HEK293 (cell line): ENCODE data around the gene VPS9D1.

Experiments used
- CTCF ChIA-PET: fragments of 350-600 bp; formaldehyde crosslinking; extraction: SDS; loops from one replicate; lab custom pipeline; 2021; ENCODE audit warnings: antibody characterized with exemption; lab: Yijun Ruan, JAX
- POLR2A ChIA-PET: fragments of 300-600 bp; formaldehyde crosslinking; extraction: SDS; loops from one replicate; lab custom pipeline; 2020; ENCODE audit warnings: antibody characterized with exemption, inconsistent platforms; lab: Yijun Ruan, JAX
- H3K27ac ChIP-seq: fragments of 200-500 bp; sonication (Bioruptor generic); 2 replicates; pipeline ENCODE4 v1.5.1; 2014; ENCODE audit warnings: low read depth, low read length, control low read depth, inconsistent platforms; ENCODE audit errors: extremely low read depth
- H3K36me3 ChIP-seq, 2 experiments: fragments of 200-500 bp in 1 of 2; sonication (Bioruptor generic) in 1 of 2; 1 replicate in 1 of 2; 2 replicates in 1 of 2; pipeline ENCODE4 v1.5.1; 2014 to 2017; ENCODE audit warnings: inconsistent platforms in 2 of 2, low read length in 2 of 2; ENCODE audit not compliant: control insufficient read depth in 2 of 2, insufficient read depth in 1 of 2
- H3K4me1 ChIP-seq: fragments of 200-500 bp; sonication (Bioruptor generic); 2 replicates; pipeline ENCODE4 v1.5.1; 2014; ENCODE audit warnings: mild to moderate bottlenecking, low read length, inconsistent platforms; ENCODE audit not compliant: control insufficient read depth, insufficient read depth
- H3K4me3 ChIP-seq: 2 replicates; pipeline ENCODE4 v1.5.1; 2011; ENCODE audit warnings: low read depth, mild to moderate bottlenecking, control low read depth, low read length, moderate library complexity
- H3K9me3 ChIP-seq: fragments of 200-500 bp; sonication (Bioruptor generic); 2 replicates; pipeline ENCODE4 v1.5.1; 2014; ENCODE audit warnings: low read depth, low read length, inconsistent platforms; ENCODE audit not compliant: control insufficient read depth, insufficient read depth
- ELK4 ChIP-seq: IDR thresholded peaks from 2 replicates; pipeline ENCODE4 v1.6.1; 2011; ENCODE audit warnings: mild to moderate bottlenecking, low read depth, low read length, borderline replicate concordance
- HOXC10 ChIP-seq: sonication (generic); formaldehyde crosslinking; IDR thresholded peaks from 2 replicates; pipeline ENCODE4 v1.8.1; 2023; ENCODE audit warnings: mild to moderate bottlenecking, missing genetic modification reagents
- HOXD13 ChIP-seq: sonication (generic); formaldehyde crosslinking; IDR thresholded peaks from 2 replicates; pipeline ENCODE4 v1.8.0; 2022; ENCODE audit warnings: missing genetic modification reagents, borderline replicate concordance
- KLF8 ChIP-seq: fragments of 450-650 bp; formaldehyde crosslinking; IDR thresholded peaks from 2 replicates; pipeline ENCODE4 v1.5.1; 2016; ENCODE audit warnings: missing biosample characterization, missing genetic modification characterization
- KLF9 ChIP-seq: fragments of 450-650 bp; formaldehyde crosslinking; IDR thresholded peaks from 2 replicates; pipeline ENCODE4 v1.5.1; 2016; ENCODE audit warnings: missing biosample characterization, missing genetic modification characterization, low read depth
- PRDM4 ChIP-seq: fragments of 450-650 bp; formaldehyde crosslinking; IDR thresholded peaks from 2 replicates; pipeline ENCODE4 v1.5.1; 2017; ENCODE audit warnings: missing biosample characterization, missing genetic modification characterization
- SP2 ChIP-seq: fragments of 450-650 bp; formaldehyde crosslinking; IDR thresholded peaks from 2 replicates; pipeline ENCODE4 v1.5.1; 2016; ENCODE audit warnings: missing biosample characterization, missing genetic modification characterization
- TRIM28 ChIP-seq: IDR thresholded peaks from 2 replicates; pipeline ENCODE4 v1.6.1; 2011; ENCODE audit warnings: low read length, control low read depth, borderline replicate concordance
- TSHZ1 ChIP-seq: fragments of 450-650 bp; formaldehyde crosslinking; IDR thresholded peaks from 2 replicates; pipeline ENCODE4 v1.5.1; 2016; ENCODE audit warnings: missing biosample characterization, missing genetic modification characterization, borderline replicate concordance
- WT1 ChIP-seq: fragments of 450-650 bp; formaldehyde crosslinking; IDR thresholded peaks from 2 replicates; pipeline ENCODE4 v1.5.1; 2016; ENCODE audit warnings: missing biosample characterization, missing genetic modification characterization
- ZNF140 ChIP-seq: fragments of 450-650 bp; formaldehyde crosslinking; IDR thresholded peaks from 2 replicates; pipeline ENCODE4 v1.5.1; 2016; ENCODE audit warnings: missing biosample characterization, missing genetic modification characterization
- ZNF155 ChIP-seq: fragments of 450-650 bp; formaldehyde crosslinking; IDR thresholded peaks from 2 replicates; pipeline ENCODE4 v1.5.1; 2016; ENCODE audit warnings: missing biosample characterization, missing genetic modification characterization
- ZNF19 ChIP-seq: fragments of 450-650 bp; formaldehyde crosslinking; IDR thresholded peaks from 2 replicates; pipeline ENCODE4; 2016; ENCODE audit warnings: missing biosample characterization, missing genetic modification characterization, low read depth
- ZNF202 ChIP-seq: fragments of 450-650 bp; formaldehyde crosslinking; IDR thresholded peaks from 2 replicates; pipeline ENCODE4 v1.5.1; 2016; ENCODE audit warnings: missing biosample characterization, missing genetic modification characterization, borderline replicate concordance
- ZNF394 ChIP-seq: fragments of 450-650 bp; formaldehyde crosslinking; IDR thresholded peaks from 2 replicates; pipeline ENCODE4 v1.5.1; 2016; ENCODE audit warnings: missing biosample characterization, missing genetic modification characterization, mild to moderate bottlenecking, moderate library complexity, borderline replicate concordance
- ZNF416 ChIP-seq: fragments of 450-650 bp; formaldehyde crosslinking; IDR thresholded peaks from 2 replicates; pipeline ENCODE4 v1.5.1; 2016; ENCODE audit warnings: missing biosample characterization, missing genetic modification characterization
- ZNF433 ChIP-seq: fragments of 450-650 bp; formaldehyde crosslinking; IDR thresholded peaks from 2 replicates; pipeline ENCODE4 v1.5.1; 2016; ENCODE audit warnings: missing biosample characterization, missing genetic modification characterization, low read depth
- ZNF549 ChIP-seq: fragments of 450-650 bp; IDR thresholded peaks from 2 replicates; pipeline ENCODE4 v1.5.1; 2018; ENCODE audit warnings: missing biosample characterization, missing genetic modification characterization, mild to moderate bottlenecking, inconsistent platforms, moderate library complexity
- ZNF600 ChIP-seq: fragments of 450-650 bp; formaldehyde crosslinking; IDR thresholded peaks from 2 replicates; pipeline ENCODE4 v1.5.1; 2016; ENCODE audit warnings: missing biosample characterization, missing genetic modification characterization
- ZNF626 ChIP-seq: fragments of 450-650 bp; sonication (Bioruptor Pico); formaldehyde crosslinking; IDR thresholded peaks from 2 replicates; pipeline ENCODE4 v1.5.1; 2018; ENCODE audit warnings: missing biosample characterization, missing genetic modification characterization, inconsistent platforms
- ZNF658 ChIP-seq: fragments of 450-650 bp; formaldehyde crosslinking; IDR thresholded peaks from 2 replicates; pipeline ENCODE4; 2016; ENCODE audit warnings: missing biosample characterization, missing genetic modification characterization
- ZNF776 ChIP-seq: fragments of 450-650 bp; formaldehyde crosslinking; IDR thresholded peaks from 2 replicates; pipeline ENCODE4 v1.5.0; 2017; ENCODE audit warnings: missing biosample characterization, missing genetic modification characterization, borderline replicate concordance
- ZXDB ChIP-seq: fragments of 450-650 bp; formaldehyde crosslinking; IDR thresholded peaks from 2 replicates; pipeline ENCODE4 v1.5.1; 2016; ENCODE audit warnings: missing biosample characterization, missing genetic modification characterization
- TF ChIP-seq, protein P1 (sequence below): fragments of 450-650 bp; formaldehyde crosslinking; IDR thresholded peaks from 2 replicates; pipeline ENCODE4 v1.5.1; 2016; ENCODE audit warnings: missing biosample characterization, missing genetic modification characterization
- TF ChIP-seq, protein P2 (sequence below): fragments of 450-650 bp; formaldehyde crosslinking; IDR thresholded peaks from 2 replicates; pipeline ENCODE4 v1.5.1; 2016; ENCODE audit warnings: missing biosample characterization, missing genetic modification characterization
- TF ChIP-seq, protein P3 (sequence below): fragments of 450-650 bp; formaldehyde crosslinking; IDR thresholded peaks from 2 replicates; pipeline ENCODE4 v1.5.1; 2016; ENCODE audit warnings: missing biosample characterization, missing genetic modification characterization

The VPS9D1 gene

DNA sequence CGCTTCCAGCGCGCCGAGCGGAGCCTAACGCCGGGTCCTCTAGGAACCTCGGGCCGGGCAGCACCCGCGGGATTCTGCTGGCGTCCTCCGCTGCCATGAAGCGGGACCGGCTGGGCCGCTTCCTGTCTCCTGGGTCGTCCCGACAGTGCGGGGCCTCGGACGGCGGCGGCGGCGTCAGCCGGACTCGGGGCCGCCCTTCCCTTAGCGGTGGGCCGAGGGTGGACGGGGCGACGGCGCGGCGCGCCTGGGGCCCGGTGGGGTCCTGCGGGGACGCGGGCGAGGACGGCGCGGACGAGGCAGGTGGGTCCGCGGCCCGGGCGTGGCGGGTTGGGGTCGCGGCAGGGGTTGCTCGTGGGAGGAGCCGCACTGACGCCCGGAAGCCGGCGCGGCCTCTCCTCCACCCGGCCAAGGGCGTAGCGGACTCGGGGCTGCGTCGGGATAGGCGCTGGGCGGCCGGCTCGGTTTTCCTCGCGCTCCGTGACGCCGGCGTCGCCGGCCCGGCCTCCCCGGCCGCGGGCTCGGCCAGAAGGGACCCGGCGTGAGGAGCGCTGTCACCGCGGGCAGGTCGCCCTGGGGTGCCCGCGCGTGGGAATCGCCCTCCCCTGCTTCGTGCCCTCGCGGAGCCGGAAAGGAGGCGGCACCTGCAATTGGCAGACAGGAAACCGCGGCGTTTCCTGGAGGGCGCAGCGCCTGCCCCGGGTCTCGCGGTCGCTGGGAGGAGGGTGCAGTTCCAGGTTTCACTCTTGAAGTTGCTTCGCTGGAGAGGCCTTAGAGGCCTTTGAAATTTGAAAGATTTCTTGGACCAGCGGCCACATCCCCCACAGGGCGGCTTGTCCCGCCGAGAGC, 1.1 kb upstream of the VPS9D1 start:
- peak overlapping the region; percentile 84 for H3K27ac ChIP-seq
- peak overlapping the region; percentile 70 for H3K4me3 ChIP-seq
- peaks cover 20 to 32% of the 10 kb centered on the region in 2 experiments; a peak in 2 of 3 replicates for H3K36me3 ChIP-seq
- peaks cover 5% of the 10 kb centered on the region; the same call in 1 of the 2 replicates for H3K4me1 ChIP-seq
- no peaks in the 10 kb centered on the region for H3K9me3 ChIP-seq
- CTCF ChIA-PET: interaction anchor here (1.0 kb wide), 1 partner anchor 16 kb away, joined by 3 read pairs; no protein-coding TSS in a partner anchor
- POLR2A ChIA-PET: no interaction called here
- TF ChIP-seq ZNF658 (tag by site-specific recombination) (no peak), PRDM4 (tag by site-specific recombination) (no peak), ZNF394 (tag by site-specific recombination) (no peak), ZNF202 (tag by site-specific recombination) (no peak), ZXDB (tag by site-specific recombination) (no peak), ZNF155 (tag by site-specific recombination) (no peak), TRIM28 (no peak), KLF8 (peak; percentile 10; the same call in 1 of the 2 replicates), ZNF140 (no peak), HOXD13 (no peak), ZNF626 (tag by site-specific recombination) (no peak), ZNF549 (tag by site-specific recombination) (no peak), ZNF776 (tag by site-specific recombination) (no peak), SP2 (tag by site-specific recombination) (peak; percentile 46), WT1 (no peak), ZNF19 (tag by site-specific recombination) (no peak), ZNF600 (tag by site-specific recombination) (no peak), ELK4 (no peak), TSHZ1 (tag by site-specific recombination) (no peak), ZNF433 (no peak), ZNF416 (tag by site-specific recombination) (no peak), HOXC10 (CRISPR knock-in tag) (no peak), KLF9 (tag by site-specific recombination) (no peak)
- TF ChIP-seq, protein P1, sequence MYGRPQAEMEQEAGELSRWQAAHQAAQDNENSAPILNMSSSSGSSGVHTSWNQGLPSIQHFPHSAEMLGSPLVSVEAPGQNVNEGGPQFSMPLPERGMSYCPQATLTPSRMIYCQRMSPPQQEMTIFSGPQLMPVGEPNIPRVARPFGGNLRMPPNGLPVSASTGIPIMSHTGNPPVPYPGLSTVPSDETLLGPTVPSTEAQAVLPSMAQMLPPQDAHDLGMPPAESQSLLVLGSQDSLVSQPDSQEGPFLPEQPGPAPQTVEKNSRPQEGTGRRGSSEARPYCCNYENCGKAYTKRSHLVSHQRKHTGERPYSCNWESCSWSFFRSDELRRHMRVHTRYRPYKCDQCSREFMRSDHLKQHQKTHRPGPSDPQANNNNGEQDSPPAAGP (tag by site-specific recombination): no peak
- TF ChIP-seq, protein P2, sequence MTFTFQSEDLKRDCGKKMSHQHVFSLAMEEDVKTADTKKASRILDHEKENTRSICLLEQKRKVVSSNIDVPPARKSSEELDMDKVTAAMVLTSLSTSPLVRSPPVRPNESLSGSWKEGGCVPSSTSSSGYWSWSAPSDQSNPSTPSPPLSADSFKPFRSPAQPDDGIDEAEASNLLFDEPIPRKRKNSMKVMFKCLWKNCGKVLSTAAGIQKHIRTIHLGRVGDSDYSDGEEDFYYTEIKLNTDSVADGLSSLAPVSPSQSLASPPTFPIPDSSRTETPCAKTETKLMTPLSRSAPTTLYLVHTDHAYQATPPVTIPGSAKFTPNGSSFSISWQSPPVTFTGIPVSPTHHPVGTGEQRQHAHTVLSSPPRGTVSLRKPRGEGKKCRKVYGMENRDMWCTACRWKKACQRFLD: no peak
- TF ChIP-seq, protein P3, sequence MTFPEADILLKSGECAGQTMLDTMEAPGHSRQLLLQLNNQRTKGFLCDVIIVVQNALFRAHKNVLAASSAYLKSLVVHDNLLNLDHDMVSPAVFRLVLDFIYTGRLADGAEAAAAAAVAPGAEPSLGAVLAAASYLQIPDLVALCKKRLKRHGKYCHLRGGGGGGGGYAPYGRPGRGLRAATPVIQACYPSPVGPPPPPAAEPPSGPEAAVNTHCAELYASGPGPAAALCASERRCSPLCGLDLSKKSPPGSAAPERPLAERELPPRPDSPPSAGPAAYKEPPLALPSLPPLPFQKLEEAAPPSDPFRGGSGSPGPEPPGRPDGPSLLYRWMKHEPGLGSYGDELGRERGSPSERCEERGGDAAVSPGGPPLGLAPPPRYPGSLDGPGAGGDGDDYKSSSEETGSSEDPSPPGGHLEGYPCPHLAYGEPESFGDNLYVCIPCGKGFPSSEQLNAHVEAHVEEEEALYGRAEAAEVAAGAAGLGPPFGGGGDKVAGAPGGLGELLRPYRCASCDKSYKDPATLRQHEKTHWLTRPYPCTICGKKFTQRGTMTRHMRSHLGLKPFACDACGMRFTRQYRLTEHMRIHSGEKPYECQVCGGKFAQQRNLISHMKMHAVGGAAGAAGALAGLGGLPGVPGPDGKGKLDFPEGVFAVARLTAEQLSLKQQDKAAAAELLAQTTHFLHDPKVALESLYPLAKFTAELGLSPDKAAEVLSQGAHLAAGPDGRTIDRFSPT: no peak
